Breast epithelium (tissue), 4 donors: Measurements from ENCODE around the gene EDC4. TPM values are rescaled to one million over a fixed set of nuclear protein-coding genes. Genes with fewer than 3 reads are reported as not detected.
"Not testable (repeated sequence)": the region's sequence is repeated elsewhere in the genome, so short reads cannot be mapped to it uniquely, and the experiment has no call there.

Source experiments
- DNase-seq, 2 donors: peaks; one replicate each; pipeline ENCODE4 v3.0.0-alpha.2; 2019; ENCODE audit warnings: low spot score in 2 of 2
- H3K27ac ChIP-seq, 2 donors: fragments of 200-600 bp; sonication (generic) in 1 of 2; one replicate each; pipeline ENCODE4 v1.5.1; 2016 to 2019; ENCODE audit warnings: mild to moderate bottlenecking in 1 of 2
- H3K27me3 ChIP-seq, 2 donors: fragments of 200-600 bp; sonication (generic) in 1 of 2; one replicate each; pipeline versions ENCODE4 v1.5.1 to v1.6.0; 2017 to 2019; ENCODE audit warnings: control low read depth in 1 of 2, mild to moderate bottlenecking in 1 of 2
- H3K36me3 ChIP-seq: fragments of 200-600 bp; one replicate; pipeline ENCODE4 v1.5.1; 2019
- H3K4me1 ChIP-seq, 2 donors: fragments of 200-600 bp; sonication (generic); one replicate each; pipeline ENCODE4 v1.5.1; 2016 to 2019; ENCODE audit warnings: control low read depth in 1 of 2
- H3K4me3 ChIP-seq, 3 donors: fragments of 200-600 bp; sonication (generic); 1 replicate in 2 of 3; 2 replicates in 1 of 3; pipeline ENCODE4 v1.5.1; 2016 to 2019; ENCODE audit warnings: mild to moderate bottlenecking in 3 of 3, moderate library complexity in 2 of 3
- H3K9me3 ChIP-seq, 2 donors: fragments of 200-600 bp; sonication (generic) in 1 of 2; one replicate each; pipeline ENCODE4 v1.5.1; 2016 to 2019; ENCODE audit warnings: control low read depth in 1 of 2
- POLR2A ChIP-seq: fragments of 450-650 bp; IDR thresholded peaks from one replicate; pipeline ENCODE4 v1.6.1; 2016; ENCODE audit warnings: antibody characterized with exemption, mild to moderate bottlenecking, moderate library complexity
- POLR2AphosphoS5 ChIP-seq, 3 donors: sonication (generic); formaldehyde crosslinking; IDR thresholded peaks; one replicate each; pipeline ENCODE4 v1.6.1; 2017; ENCODE audit warnings: antibody characterized with exemption in 3 of 3
- intact Hi-C: fragments of 100-400 bp; cut with DNase I; formaldehyde crosslinking; loops from one replicate; pipeline ENCODE4 v1.15.1; 2023; ENCODE audit warnings: low total_unique reads
- total RNA-seq, 3 donors: library from RNA; depleted of rRNA; stranded (reverse); fragments of >200 nt; gene quantifications; one replicate each; pipeline ENCODE4 v1.1.0, GENCODE V29; 2016
- TF ChIP-seq, protein P1 (sequence below), 3 donors: fragments of 450-650 bp; IDR thresholded peaks; one replicate each; pipeline ENCODE4 v1.5.1; 2016 to 2017; ENCODE audit warnings: antibody characterized with exemption in 3 of 3, mild to moderate bottlenecking in 3 of 3, moderate library complexity in 3 of 3

The EDC4 gene
- total RNA-seq, 3 donors from 2014 or later = 43.3 to 57.0 (median 53.6) TPM

- H3K36me3 ChIP-seq = no peaks in the 10 kb centered on the region
- TF ChIP-seq POLR2A = no peak
- TF ChIP-seq POLR2AphosphoS5 (IDR thresholded peaks at IDR 0.05) = no peak
- TF ChIP-seq, protein P1, sequence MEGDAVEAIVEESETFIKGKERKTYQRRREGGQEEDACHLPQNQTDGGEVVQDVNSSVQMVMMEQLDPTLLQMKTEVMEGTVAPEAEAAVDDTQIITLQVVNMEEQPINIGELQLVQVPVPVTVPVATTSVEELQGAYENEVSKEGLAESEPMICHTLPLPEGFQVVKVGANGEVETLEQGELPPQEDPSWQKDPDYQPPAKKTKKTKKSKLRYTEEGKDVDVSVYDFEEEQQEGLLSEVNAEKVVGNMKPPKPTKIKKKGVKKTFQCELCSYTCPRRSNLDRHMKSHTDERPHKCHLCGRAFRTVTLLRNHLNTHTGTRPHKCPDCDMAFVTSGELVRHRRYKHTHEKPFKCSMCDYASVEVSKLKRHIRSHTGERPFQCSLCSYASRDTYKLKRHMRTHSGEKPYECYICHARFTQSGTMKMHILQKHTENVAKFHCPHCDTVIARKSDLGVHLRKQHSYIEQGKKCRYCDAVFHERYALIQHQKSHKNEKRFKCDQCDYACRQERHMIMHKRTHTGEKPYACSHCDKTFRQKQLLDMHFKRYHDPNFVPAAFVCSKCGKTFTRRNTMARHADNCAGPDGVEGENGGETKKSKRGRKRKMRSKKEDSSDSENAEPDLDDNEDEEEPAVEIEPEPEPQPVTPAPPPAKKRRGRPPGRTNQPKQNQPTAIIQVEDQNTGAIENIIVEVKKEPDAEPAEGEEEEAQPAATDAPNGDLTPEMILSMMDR (IDR thresholded peaks at IDR 0.05) = no peak
- intact Hi-C loops = no loop called here
- H3K27ac ChIP-seq = no peak overlapping the region
- no peaks in the 10 kb centered on the region for H3K4me1 ChIP-seq
- no peaks in the 10 kb centered on the region for H3K9me3 ChIP-seq
- no peaks in the 10 kb centered on the region for H3K27me3 ChIP-seq
- H3K4me3 ChIP-seq = no peak overlapping the region
- no peak for DNase-seq
Measured at GRCh38 chr16:67909056-67909742, 36.3 kb downstream of the EDC4 start.

DNA sequence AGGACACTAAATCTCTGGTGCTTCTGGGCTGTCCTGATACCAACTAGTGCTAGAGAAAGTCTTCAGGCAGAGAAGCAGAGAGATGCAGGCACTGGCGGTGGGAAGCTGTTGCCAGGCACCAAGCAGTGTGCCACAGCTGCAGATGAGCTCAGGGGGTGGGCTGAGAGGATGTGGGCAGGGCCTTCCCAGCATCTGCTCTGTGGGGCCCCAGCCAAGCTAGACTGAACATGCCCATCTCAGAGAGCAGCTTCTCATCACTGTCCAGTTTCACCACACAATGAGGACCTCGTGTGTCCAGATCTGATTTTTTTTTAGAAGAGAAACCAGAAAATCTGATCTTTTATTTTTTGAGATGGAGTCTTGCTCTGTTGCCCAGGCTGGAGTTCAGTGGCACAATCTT is 37.3 kb downstream of the EDC4 start:
- no peak overlapping the region for H3K4me3 ChIP-seq
- DNase-seq = no peak
- H3K27ac ChIP-seq = no peak overlapping the region
- no peaks in the 10 kb centered on the region for H3K4me1 ChIP-seq
- intact Hi-C loops = no loop called here
- TF ChIP-seq POLR2A (no peak), POLR2AphosphoS5 (IDR thresholded peaks at IDR 0.05) (no peak)
- TF ChIP-seq, protein P1 (IDR thresholded peaks at IDR 0.05) = no peak
- no peaks in the 10 kb centered on the region for H3K9me3 ChIP-seq
- no peaks in the 10 kb centered on the region for H3K36me3 ChIP-seq
- no peaks in the 10 kb centered on the region for H3K27me3 ChIP-seq

DNA sequence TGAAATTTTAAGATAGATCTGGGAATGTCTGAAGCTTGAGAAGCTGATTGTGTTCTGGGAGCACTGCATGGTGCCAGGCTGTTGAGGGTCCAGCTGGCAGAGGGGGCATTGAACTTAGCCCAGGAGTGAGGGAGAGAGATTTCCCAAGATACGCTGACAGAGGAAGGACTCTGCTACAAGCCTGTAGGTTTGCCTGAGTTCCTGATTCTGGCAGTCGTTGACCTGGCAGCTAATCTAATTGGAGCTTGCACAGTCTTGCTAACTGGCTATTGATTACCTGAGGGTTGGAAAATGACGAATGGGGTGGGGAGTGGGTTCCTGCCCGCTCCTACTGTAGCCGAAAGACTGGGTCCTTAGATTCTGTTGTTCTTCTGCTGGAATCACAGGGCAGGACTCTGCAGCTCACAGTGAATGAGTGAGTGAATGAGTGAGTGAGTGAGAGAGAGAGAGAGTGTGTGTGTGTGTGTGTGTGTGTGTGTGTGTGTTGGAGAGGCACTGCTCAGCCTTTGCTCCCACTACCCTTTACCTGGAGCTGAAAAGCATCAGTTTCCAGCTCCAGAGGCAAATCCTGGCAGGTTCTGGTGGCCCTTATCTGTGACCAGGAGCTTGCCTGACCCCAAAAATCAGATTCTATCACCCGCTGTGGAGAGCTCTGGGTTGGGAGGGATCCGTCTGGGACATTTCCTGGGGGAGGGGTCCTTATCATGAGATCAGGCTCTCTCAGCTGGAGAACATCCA is 42.1 kb downstream of the EDC4 start:
- intact Hi-C loops = no loop called here
- no peak for TF ChIP-seq POLR2A
- no peak for TF ChIP-seq POLR2AphosphoS5 (IDR thresholded peaks at IDR 0.05)
- TF ChIP-seq, protein P1 (IDR thresholded peaks at IDR 0.05) = no peak
- H3K4me1 ChIP-seq = no peaks in the 10 kb centered on the region

DNA sequence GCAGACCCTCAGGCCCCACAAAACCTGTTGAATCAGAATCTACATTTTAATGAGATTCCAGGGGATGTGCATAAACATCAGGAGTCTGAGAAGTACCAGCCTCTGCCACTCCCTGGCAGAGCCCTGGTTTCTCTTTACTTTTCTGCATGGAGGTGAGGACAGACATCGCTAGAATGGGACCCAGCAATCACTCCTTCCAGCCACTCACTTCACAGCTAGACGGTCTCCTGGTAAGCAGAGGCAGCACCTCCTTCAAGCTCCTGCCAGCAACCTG is 42.6 kb downstream of the EDC4 start:
- H3K27me3 ChIP-seq, H3K27ac ChIP-seq, H3K9me3 ChIP-seq: not testable (repeated sequence)

More for the DNA sequence above, 42.1 kb downstream of the EDC4 start:
- Histone ChIP-seq H3K9me3 (no peaks in the 10 kb centered on the region), H3K27me3 (no peaks in the 10 kb centered on the region), H3K4me3 (no peak overlapping the region), H3K36me3 (no peaks in the 10 kb centered on the region), H3K27ac (no peak overlapping the region)
- DNase-seq = no peak

GRCh38 chr16:67915831-67916723 is 43.2 kb downstream of the EDC4 start:
- Histone ChIP-seq H3K4me3 (no peak overlapping the region), H3K27me3 (no peaks in the 10 kb centered on the region), H3K9me3 (no peaks in the 10 kb centered on the region), H3K27ac (no peak overlapping the region), H3K36me3 (no peaks in the 10 kb centered on the region), H3K4me1 (no peaks in the 10 kb centered on the region)
- TF ChIP-seq, protein P1 (IDR thresholded peaks at IDR 0.05) = no peak
- TF ChIP-seq POLR2A (no peak), POLR2AphosphoS5 (IDR thresholded peaks at IDR 0.05) (no peak)
- intact Hi-C loops = no loop called here
- no peak for DNase-seq

More for the DNA sequence above, 42.6 kb downstream of the EDC4 start:
- H3K36me3 ChIP-seq, H3K4me1 ChIP-seq, H3K4me3 ChIP-seq, DNase-seq, intact Hi-C loops: not testable (repeated sequence)
